ENCODE results near the gene SMARCA4.

Gene SMARCA4

GRCh38 chr19:11046605-11047354, 86.0 kb downstream of the SMARCA4 start:
- TF ChIP-seq, protein P1, sequence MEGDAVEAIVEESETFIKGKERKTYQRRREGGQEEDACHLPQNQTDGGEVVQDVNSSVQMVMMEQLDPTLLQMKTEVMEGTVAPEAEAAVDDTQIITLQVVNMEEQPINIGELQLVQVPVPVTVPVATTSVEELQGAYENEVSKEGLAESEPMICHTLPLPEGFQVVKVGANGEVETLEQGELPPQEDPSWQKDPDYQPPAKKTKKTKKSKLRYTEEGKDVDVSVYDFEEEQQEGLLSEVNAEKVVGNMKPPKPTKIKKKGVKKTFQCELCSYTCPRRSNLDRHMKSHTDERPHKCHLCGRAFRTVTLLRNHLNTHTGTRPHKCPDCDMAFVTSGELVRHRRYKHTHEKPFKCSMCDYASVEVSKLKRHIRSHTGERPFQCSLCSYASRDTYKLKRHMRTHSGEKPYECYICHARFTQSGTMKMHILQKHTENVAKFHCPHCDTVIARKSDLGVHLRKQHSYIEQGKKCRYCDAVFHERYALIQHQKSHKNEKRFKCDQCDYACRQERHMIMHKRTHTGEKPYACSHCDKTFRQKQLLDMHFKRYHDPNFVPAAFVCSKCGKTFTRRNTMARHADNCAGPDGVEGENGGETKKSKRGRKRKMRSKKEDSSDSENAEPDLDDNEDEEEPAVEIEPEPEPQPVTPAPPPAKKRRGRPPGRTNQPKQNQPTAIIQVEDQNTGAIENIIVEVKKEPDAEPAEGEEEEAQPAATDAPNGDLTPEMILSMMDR (IDR thresholded peaks at IDR 0.05; ENCODE audit: low read depth, low read length): no peak
- H3K4me3 ChIP-seq (ENCODE audit: low read depth, low read length): no peak overlapping the region

DNA sequence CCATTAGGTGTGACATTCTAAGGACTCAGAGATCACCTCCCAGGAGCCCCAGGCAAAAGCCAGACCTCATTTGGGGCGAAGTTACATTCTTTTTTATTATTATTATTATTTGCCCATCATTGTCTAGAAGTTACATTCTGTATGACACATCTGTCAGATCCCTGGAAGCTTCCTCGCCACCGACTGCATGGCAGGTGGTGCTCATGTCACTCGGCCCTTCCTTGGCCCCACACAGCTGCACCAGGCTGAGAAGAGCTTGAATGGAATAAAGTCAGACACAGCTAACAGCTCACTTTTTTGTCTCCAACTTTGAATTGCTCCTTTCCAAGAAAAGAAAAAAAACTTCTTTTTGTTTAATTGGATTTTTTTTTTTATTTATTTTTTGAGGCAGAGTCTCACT, 87.0 kb downstream of the SMARCA4 start:
- H3K4me3 ChIP-seq (ENCODE audit: low read depth, low read length): no peak overlapping the region

GRCh38 chr19:11050323-11051114, 89.7 kb downstream of the SMARCA4 start:
- TF ChIP-seq, protein P1 (IDR thresholded peaks at IDR 0.05; ENCODE audit: low read depth, low read length): no peak
- H3K4me3 ChIP-seq (ENCODE audit: low read depth, low read length): no peak overlapping the region

More for the DNA sequence above, 87.0 kb downstream of the SMARCA4 start:
- TF ChIP-seq, protein P1 (IDR thresholded peaks at IDR 0.05; ENCODE audit: low read depth, low read length): no peak

GRCh38 chr19:11053817-11054195, 93.0 kb downstream of the SMARCA4 start:
- H3K4me3 ChIP-seq (ENCODE audit: low read depth, low read length): no peak overlapping the region
- TF ChIP-seq, protein P1 (IDR thresholded peaks at IDR 0.05; ENCODE audit: low read depth, low read length): no peak

- H3K4me3 ChIP-seq (ENCODE audit: low read depth, low read length): no peak overlapping the region
- TF ChIP-seq, protein P1 (IDR thresholded peaks at IDR 0.05; ENCODE audit: low read depth, low read length): no peak
Observed at GRCh38 chr19:11054200-11054599, 93.4 kb downstream of the SMARCA4 start.

GRCh38 chr19:11054628-11055027, 93.8 kb downstream of the SMARCA4 start:
- TF ChIP-seq, protein P1 (IDR thresholded peaks at IDR 0.05; ENCODE audit: low read depth, low read length): no peak
- no peak overlapping the region for H3K4me3 ChIP-seq (ENCODE audit: low read depth, low read length)
